A549 treated with CORT108297 at 1 μM for 4 hours (cell line): ENCODE measurements around the gene OGFOD2. TPM values are rescaled to one million over a fixed set of nuclear protein-coding genes. Genes with fewer than 3 reads are reported as not detected.

Experiments
- total RNA-seq: library from RNA; stranded (reverse); fragments of 200-300 nt; extraction: Qiagen RNA extraction; gene quantifications from 5 replicates; pipeline ENCODE4 v1.2.3, GENCODE V29; 2022

The OGFOD2 gene
- total RNA-seq, result 12.3 to 19.1 TPM (median 17.4 TPM) in 5 replicates

GRCh38 chr12:122974892-122975789, at the start of gene OGFOD2:
OGFOD2 (plus strand) TSS chr12:122975244; CDS start chr12:122975252, 8 bp downstream.

DNA sequence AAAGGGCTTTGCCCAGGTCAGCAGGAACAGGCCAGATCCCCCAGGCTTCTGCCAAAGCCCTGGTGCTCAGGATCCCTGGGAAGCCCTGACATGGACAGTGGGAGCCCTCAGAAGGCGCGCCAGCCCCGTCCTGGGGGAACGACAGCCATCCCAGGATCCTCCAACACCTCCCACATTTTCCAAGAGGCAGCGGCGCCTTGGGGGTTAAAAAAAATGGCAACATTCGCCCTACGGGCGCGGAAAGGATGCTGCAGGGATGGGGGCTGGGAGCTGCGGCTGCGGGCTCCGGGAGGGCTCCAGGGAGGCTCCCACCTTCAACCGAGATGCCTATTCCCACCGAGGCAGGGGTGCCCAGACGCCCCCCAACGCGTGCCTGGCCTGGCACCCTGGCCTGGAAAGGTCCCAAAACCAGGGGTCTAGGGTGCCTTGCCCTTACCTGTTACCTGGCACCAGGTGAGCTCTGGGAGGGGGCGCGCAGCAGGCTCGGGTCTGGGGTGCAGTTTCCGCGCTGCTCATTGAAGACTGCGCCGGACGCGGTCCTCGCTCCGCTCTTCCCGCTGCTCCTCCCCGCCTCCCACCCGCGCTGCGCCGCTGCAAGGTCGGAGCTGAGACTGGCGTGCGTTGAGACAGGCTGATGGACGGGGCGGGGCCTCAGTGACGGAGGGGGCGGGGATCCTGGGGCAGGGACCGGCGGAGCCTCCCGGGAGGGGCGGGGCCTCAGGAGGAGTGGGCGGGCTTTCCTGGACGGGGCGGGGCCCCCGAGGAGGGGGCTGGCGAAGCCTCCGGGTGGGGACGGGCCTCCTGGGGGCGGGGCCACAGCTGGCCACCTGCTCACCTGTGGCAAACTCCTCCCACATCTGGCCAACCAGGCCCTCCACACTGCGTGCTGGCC, 8.9 kb upstream of the OGFOD2 start, which contains the start of gene ABCB9:
Gene ABCB9 (minus strand): TSS at position 613 of the 892 bp plus-strand sequence. CDS start 6,228 bp downstream, outside the sequence.

GRCh38 chr12:122980183-122981035, 5.4 kb downstream of the OGFOD2 start, which contains the start of gene ARL6IP4:
ARL6IP4 (plus strand) TSS chr12:122980681; CDS start chr12:122981140, 459 bp downstream.

Other genes with a start within 250 kb of the OGFOD2 start
- 0.01 to 0.06 TPM (median 0.02 TPM) in 5 replicates for gene HCAR1, start 244.4 kb upstream of the OGFOD2 start, total RNA-seq
- gene DENR, start 222.4 kb upstream of the OGFOD2 start, total RNA-seq, result 54.1 to 70.8 TPM (median 55.3 TPM) in 5 replicates
- gene CCDC62, start 200.7 kb upstream of the OGFOD2 start, total RNA-seq, result 0.03 to 0.21 TPM (median 0.07 TPM) in 5 replicates
- 12.4 to 17.1 TPM (median 14.5 TPM) in 5 replicates for gene HIP1R, start 139.8 kb upstream of the OGFOD2 start, total RNA-seq
- gene VPS37B, start 79.1 kb upstream of the OGFOD2 start, total RNA-seq, result 28.7 to 33.9 TPM (median 32.2 TPM) in 5 replicates
- 6.9 to 10.7 TPM (median 8.5 TPM) in 5 replicates for gene ABCB9, start 8.8 kb upstream of the OGFOD2 start, total RNA-seq
- 202 to 253 TPM (median 246 TPM) in 5 replicates for gene ARL6IP4, start 5.4 kb downstream of the OGFOD2 start, total RNA-seq
- gene PITPNM2, start 175.8 kb downstream of the OGFOD2 start, total RNA-seq, result 12.1 to 22.4 TPM (median 19.4 TPM) in 5 replicates